ENCODE measurements around the gene DSCAM.

DSCAM gene

GRCh38 chr21:40386294-40386911, 460.6 kb downstream of the DSCAM start:
- peak; percentile 10 for DNase-seq (ENCODE audit: low read depth)

- DNase-seq (ENCODE audit: low read depth): no peak
Measured at GRCh38 chr21:40385883-40386282, 461.1 kb downstream of the DSCAM start.

- DNase-seq (ENCODE audit: low read depth): no peak
Measured at GRCh38 chr21:40383951-40384350, 463.0 kb downstream of the DSCAM start.

DNA sequence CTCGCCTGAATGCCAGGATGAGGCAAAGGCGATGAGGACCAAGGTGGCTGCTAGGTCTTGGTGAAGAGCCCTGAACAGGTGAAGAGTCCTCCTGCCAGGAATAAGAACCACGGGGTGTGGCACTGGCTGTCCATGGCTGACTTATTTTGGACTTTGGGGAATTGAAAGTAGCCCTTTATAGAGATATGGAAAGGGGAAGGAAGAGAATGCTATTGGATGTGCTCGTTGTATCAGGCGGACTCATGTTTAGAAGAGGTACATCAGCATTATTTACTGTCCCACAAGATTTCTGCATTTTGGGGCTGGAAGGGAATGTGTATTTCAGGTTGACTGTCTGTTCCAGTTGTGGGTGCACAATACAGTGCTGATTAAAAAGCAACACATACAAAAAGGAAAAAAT, 465.8 kb downstream of the DSCAM start:
- no peak for DNase-seq (ENCODE audit: low read depth)

- DNase-seq (ENCODE audit: low read depth): peak; percentile 7
Measured at GRCh38 chr21:40379881-40380810, 466.8 kb downstream of the DSCAM start.

DNA sequence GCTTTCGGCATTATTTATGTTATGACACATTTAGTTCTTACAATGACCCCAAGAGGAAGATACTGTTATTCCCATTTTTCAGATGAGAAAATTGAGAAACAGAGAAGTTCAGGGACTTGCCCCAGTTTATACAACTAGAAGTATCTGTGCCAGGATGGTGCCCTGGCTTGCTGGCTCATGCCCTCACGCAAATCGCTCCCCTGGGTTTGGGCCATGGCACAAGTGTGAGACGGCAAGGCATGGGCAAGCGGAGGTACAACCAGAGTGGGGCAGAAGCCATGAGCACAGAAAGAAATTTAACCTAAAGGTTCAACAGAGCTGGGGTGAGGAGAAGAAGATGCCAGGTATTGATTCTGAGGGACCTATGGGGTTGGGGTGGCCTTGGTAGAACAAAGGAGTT, 469.8 kb downstream of the DSCAM start:
- no peak for DNase-seq (ENCODE audit: low read depth)

GRCh38 chr21:40373761-40374160, 473.2 kb downstream of the DSCAM start:
- peak; percentile 9 for DNase-seq (ENCODE audit: low read depth)

- DNase-seq (ENCODE audit: low read depth): no peak
Measured at GRCh38 chr21:40372506-40372905, 474.5 kb downstream of the DSCAM start.

GRCh38 chr21:40371329-40371728, 475.6 kb downstream of the DSCAM start:
- no peak for DNase-seq (ENCODE audit: low read depth)

DNA sequence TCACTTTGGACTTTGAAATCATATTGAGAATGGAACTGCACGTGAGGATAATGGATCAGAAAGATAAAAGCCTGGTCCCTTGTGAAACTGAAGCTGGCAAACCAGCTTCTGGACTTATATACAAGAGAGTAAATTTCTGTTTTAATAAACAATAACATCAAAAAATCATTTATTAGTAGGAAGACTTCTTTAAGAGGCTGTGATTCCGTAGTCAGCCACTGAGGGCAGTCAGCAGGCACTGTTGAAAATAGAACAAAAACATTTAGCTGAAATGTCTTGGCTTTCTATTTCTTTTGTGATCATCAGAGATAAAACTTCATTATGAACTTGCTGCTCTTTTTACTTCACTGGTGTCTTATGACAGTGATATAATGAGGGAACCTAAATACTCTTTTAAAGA, 490.3 kb downstream of the DSCAM start:
- no peak for DNase-seq (ENCODE audit: low read depth)

GRCh38 chr21:40355076-40355475, 491.9 kb downstream of the DSCAM start:
- no peak for DNase-seq (ENCODE audit: low read depth)

- no peak for DNase-seq (ENCODE audit: low read depth)
Measured at GRCh38 chr21:40351006-40351405, 496.0 kb downstream of the DSCAM start.

DNA sequence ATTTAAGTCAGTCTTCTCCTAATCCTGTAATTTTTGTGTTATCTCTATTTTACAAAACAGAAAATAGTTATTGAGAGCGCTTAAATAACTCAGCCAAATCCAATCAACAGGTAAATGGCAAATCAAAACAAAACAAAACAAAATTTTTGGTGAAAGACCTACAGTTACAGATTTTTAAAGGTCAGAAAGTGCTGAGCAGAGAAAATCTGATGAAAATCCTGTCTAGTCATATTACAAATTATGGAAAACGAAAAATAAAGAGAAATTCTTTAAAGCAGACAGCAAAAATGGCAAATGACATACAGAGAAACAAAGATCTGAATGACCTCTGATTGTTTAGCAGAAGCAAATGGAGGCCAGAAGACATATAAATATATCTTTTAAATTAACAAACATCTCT, 497.4 kb downstream of the DSCAM start:
- DNase-seq (ENCODE audit: low read depth): no peak

DNA sequence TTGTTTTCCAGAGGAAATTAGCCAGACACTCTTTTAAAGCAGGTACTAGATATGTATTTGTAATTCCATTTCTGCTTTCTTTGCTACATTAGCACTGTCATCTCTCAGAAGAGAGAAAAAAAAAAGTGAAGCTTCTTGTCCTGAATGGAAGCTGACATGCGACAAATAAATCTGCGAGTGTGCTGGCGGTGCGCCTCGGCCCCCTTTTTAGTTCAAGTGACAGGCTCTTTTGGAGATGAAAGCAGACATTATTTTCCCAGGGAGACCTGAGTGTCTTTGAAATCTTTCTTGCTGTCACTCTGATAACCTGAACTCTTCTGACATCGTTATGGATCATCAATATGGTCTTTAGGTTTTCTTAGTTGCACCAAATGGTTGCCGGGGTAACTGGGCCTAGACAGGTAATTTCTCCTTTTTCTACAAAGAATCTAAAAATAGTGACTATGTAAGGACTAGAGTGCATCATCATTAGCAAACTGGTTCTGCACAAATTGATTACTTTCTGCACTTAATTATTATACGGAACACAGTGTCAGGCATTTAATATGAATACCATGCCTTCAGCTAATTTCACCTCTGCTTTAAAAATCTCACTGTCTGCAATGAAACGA, 501.1 kb downstream of the DSCAM start:
- no peak for DNase-seq (ENCODE audit: low read depth)

DNA sequence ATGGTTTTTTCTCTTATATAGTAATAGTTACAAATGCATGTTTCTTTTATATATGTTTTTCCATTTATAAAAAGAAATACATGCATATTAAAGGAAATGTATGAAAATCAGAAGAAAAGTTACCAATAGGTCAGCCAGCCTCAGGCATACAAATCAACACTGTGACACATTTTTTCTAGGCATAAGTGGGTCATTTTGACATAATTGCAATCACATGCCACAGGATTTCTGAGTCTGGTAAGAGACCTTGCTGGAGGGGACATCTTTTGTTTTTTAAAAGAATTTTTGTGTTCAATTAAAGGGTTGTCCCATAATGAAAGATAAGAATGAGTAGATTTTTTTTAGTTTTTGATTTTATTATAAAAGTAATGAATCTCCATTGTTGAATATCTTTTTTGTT, 506.6 kb downstream of the DSCAM start:
- no peak for DNase-seq (ENCODE audit: low read depth)

- no peak for DNase-seq (ENCODE audit: low read depth)
Measured at GRCh38 chr21:40339050-40339449, 507.9 kb downstream of the DSCAM start.

- DNase-seq (ENCODE audit: low read depth): no peak
Measured at GRCh38 chr21:40337981-40338380, 509.0 kb downstream of the DSCAM start.

- no peak for DNase-seq (ENCODE audit: low read depth)
Measured at GRCh38 chr21:40335704-40336103, 511.3 kb downstream of the DSCAM start.

- no peak for DNase-seq (ENCODE audit: low read depth)
Measured at GRCh38 chr21:40334159-40334558, 512.8 kb downstream of the DSCAM start.

- no peak for DNase-seq (ENCODE audit: low read depth)
Measured at GRCh38 chr21:40333731-40334130, 513.2 kb downstream of the DSCAM start.

GRCh38 chr21:40331804-40332203, 515.2 kb downstream of the DSCAM start:
- DNase-seq (ENCODE audit: low read depth): no peak

DNA sequence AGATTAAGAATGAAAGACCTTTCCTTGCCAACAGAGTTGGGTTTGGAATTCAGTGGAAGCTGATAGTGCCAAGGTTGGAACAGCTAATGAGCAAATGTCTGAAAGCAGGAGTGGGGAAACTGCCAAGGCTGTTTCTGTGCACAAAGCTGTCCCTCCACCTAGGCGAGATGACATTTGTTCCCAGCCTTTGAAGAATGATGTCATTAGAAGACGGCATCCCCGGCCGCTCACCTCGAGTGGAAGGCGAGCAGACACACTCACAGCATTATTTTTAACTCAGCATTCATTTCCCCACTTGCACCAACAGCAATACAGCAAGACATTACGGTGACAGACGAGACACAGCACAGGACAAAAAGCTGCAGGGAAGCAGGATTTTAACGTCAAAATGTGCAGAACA, 515.8 kb downstream of the DSCAM start:
- DNase-seq (ENCODE audit: low read depth): no peak

- DNase-seq (ENCODE audit: low read depth): no peak
Measured at GRCh38 chr21:40324389-40324788, 522.6 kb downstream of the DSCAM start.
